Gastroesophageal sphincter (tissue), 4 donors: ENCODE data around the gene MRGPRX2. TPM values are rescaled to one million over a fixed set of nuclear protein-coding genes. Genes with fewer than 3 reads are reported as not detected.

ENCODE experiments used
- ATAC-seq: fragments of 150-250 bp; one replicate; pipeline ENCODE4 v1.9.1; 2016; ENCODE audit warnings: mild to moderate bottlenecking, moderate library complexity
- H3K27ac ChIP-seq, 4 donors: fragments of 200-600 bp; sonication (generic) in 3 of 4; 1 replicate in 3 of 4; 2 replicates in 1 of 4; pipeline ENCODE4 v1.5.1; 2016 to 2019
- H3K27me3 ChIP-seq: fragments of 200-600 bp; sonication (generic); one replicate; pipeline ENCODE4 v1.5.1; 2019
- H3K36me3 ChIP-seq, 2 donors: fragments of 200-600 bp; sonication (generic); one replicate each; pipeline ENCODE4 v1.5.1; 2019; ENCODE audit warnings: control low read depth in 1 of 2
- H3K4me1 ChIP-seq, 3 donors: fragments of 200-600 bp; sonication (generic); 1 replicate in 2 of 3; 2 replicates in 1 of 3; pipeline ENCODE4 v1.5.1; 2016 to 2019; ENCODE audit warnings: control low read depth in 2 of 3
- H3K4me3 ChIP-seq, 2 donors: fragments of 200-600 bp; sonication (generic); one replicate each; pipeline ENCODE4 v1.5.1; 2019; ENCODE audit warnings: mild to moderate bottlenecking in 1 of 2, moderate library complexity in 1 of 2
- H3K9me3 ChIP-seq, 3 donors: fragments of 200-600 bp; sonication (generic); one replicate each; pipeline ENCODE4 v1.5.1; 2017 to 2019; ENCODE audit warnings: control low read depth in 2 of 3
- EP300 ChIP-seq: sonication (generic); formaldehyde crosslinking; IDR thresholded peaks from one replicate; pipeline ENCODE4 v1.6.1; 2017; ENCODE audit warnings: antibody characterized with exemption, mild to moderate bottlenecking
- POLR2A ChIP-seq, 2 donors: fragments of 450-650 bp; IDR thresholded peaks; one replicate each; pipeline ENCODE4 v1.6.1; 2017; ENCODE audit warnings: antibody characterized with exemption in 2 of 2, mild to moderate bottlenecking in 2 of 2, moderate library complexity in 1 of 2
- POLR2AphosphoS5 ChIP-seq: sonication (generic); formaldehyde crosslinking; IDR thresholded peaks from one replicate; pipeline ENCODE4 v1.6.1; 2017; ENCODE audit warnings: antibody characterized with exemption
- WGBS, 2 donors: methylation state at CpG; one replicate each; pipeline ENCODE4 v1.1.5; 2018; ENCODE audit warnings: low coverage in 1 of 2; 5-methylcytosine and 5-hydroxymethylcytosine counted together
- total RNA-seq, 4 donors: library from RNA; depleted of rRNA; stranded (reverse); fragments of >200 nt; gene quantifications; one replicate each; pipeline ENCODE4 v1.1.0, GENCODE V29; 2016
- TF ChIP-seq, protein P1 (sequence below), 4 experiments: fragments of 200-600 bp in 2 of 4; fragments of 450-650 bp in 2 of 4; sonication (generic) in 1 of 4; IDR thresholded peaks; one replicate each; pipeline ENCODE4 v1.5.1; 2017 to 2019; ENCODE audit warnings: antibody characterized with exemption in 4 of 4, mild to moderate bottlenecking in 2 of 4, moderate library complexity in 2 of 4

Gene MRGPRX2
- total RNA-seq: under 1 TPM in 1 of 4 donors, not detected in 3; 0.67 TPM

DNA sequence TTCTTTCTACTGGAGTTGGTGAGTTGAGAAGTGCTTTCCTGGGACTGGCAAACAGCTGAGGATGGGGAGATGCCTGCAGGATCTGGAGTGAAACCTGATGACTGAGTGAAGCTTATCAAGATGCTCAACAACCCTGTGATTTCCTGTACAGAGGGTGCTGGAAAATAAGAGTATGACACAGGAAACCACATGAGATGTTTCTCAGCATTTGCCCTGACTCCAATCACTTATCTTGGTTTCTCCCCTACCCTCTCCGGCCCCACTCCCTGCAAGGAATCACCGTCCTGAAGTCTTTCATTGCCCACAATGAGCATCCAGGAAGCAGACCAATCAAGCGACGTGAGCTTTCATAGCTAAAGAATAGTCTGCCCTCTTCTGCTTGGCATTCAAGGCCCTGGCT, at the start of gene MRGPRX2:
Gene MRGPRX2 (minus strand): TSS at position 89 of the 400 bp plus-strand sequence. CDS start 4,315 bp downstream, outside the sequence.
- WGBS, 2 donors: 53 to 59% methylated on average over 3 of the region's 4 CpGs
- ATAC-seq: no peak

DNA sequence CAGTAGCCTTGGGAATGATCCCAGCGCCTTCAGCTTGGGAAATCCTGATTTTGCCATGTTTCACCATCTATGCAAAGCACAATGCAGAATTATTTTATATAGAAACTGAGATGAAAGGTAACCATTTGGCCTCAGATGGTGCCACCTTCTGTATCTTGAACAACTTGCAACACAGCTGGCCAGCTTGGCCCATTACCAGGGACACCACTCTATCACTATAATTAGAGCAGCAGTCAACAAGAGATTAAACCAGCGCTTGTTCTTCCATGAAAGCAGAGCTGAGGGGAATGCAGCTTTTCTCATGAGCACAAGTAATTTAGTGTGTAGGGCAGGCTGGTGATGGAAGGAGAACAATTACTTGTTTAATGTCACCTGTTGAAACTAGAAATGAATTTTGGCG, 49.8 kb upstream of the MRGPRX2 start:
- 69 to 81% methylated on average over 3 of the region's 3 CpGs for WGBS, 2 donors
- Histone ChIP-seq H3K36me3 (no peaks in the 10 kb centered on the region), H3K4me1 (no peaks in the 10 kb centered on the region), H3K9me3 (no peaks in the 10 kb centered on the region), H3K27me3 (peaks cover 19% of the 10 kb centered on the region), H3K27ac (no peak overlapping the region), H3K4me3 (no peak overlapping the region)
- ATAC-seq: no peak
- TF ChIP-seq POLR2A (IDR thresholded peaks at IDR 0.05): no peak
- TF ChIP-seq EP300: no peak
- TF ChIP-seq, protein P1, sequence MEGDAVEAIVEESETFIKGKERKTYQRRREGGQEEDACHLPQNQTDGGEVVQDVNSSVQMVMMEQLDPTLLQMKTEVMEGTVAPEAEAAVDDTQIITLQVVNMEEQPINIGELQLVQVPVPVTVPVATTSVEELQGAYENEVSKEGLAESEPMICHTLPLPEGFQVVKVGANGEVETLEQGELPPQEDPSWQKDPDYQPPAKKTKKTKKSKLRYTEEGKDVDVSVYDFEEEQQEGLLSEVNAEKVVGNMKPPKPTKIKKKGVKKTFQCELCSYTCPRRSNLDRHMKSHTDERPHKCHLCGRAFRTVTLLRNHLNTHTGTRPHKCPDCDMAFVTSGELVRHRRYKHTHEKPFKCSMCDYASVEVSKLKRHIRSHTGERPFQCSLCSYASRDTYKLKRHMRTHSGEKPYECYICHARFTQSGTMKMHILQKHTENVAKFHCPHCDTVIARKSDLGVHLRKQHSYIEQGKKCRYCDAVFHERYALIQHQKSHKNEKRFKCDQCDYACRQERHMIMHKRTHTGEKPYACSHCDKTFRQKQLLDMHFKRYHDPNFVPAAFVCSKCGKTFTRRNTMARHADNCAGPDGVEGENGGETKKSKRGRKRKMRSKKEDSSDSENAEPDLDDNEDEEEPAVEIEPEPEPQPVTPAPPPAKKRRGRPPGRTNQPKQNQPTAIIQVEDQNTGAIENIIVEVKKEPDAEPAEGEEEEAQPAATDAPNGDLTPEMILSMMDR (IDR thresholded peaks at IDR 0.05): no peak
- TF ChIP-seq POLR2AphosphoS5: no peak

More for the DNA sequence above, at the start of gene MRGPRX2:
- Histone ChIP-seq H3K36me3 (no peaks in the 10 kb centered on the region), H3K27me3 (peaks cover 4% of the 10 kb centered on the region), H3K9me3 (no peaks in the 10 kb centered on the region), H3K4me3 (no peak within 1 kb of the TSS), H3K27ac (no peak within 1 kb of the TSS), H3K4me1 (no peaks in the 10 kb centered on the region)
- TF ChIP-seq EP300 (no peak), POLR2A (IDR thresholded peaks at IDR 0.05) (no peak), POLR2AphosphoS5 (no peak)
- TF ChIP-seq, protein P1 (IDR thresholded peaks at IDR 0.05): no peak

DNA sequence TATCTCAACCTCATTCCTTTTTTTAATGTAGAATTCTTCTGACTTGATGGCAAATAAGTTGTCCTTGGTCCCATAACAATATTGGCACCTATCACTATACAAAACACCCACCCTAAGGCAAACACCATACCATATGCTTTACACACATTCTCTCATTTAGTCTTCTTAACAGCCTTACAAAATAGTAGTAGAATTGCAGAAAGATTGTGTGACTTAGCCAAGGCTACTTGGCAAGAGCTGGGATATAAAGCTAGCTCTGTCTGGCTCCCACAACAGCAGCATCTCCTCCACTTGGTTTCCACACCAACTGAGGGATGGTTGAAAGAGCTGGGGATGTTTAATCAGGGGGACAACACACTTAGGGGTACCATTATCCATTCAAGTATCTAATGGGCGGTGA, 46.6 kb upstream of the MRGPRX2 start:
- 100% methylated on average over 1 of the region's 1 CpG; no CpG with 5 or more reads in 1 of the 2 donors for WGBS, 2 donors
- H3K4me3 ChIP-seq: no peak overlapping the region
- no peak for ATAC-seq
- TF ChIP-seq POLR2AphosphoS5 (no peak), POLR2A (IDR thresholded peaks at IDR 0.05) (no peak), EP300 (no peak)
- TF ChIP-seq, protein P1 (IDR thresholded peaks at IDR 0.05): no peak
- no peaks in the 10 kb centered on the region for H3K36me3 ChIP-seq
- no peaks in the 10 kb centered on the region for H3K9me3 ChIP-seq
- H3K4me1 ChIP-seq: no peaks in the 10 kb centered on the region
- no peak overlapping the region for H3K27ac ChIP-seq
- H3K27me3 ChIP-seq: peaks cover 27% of the 10 kb centered on the region

DNA sequence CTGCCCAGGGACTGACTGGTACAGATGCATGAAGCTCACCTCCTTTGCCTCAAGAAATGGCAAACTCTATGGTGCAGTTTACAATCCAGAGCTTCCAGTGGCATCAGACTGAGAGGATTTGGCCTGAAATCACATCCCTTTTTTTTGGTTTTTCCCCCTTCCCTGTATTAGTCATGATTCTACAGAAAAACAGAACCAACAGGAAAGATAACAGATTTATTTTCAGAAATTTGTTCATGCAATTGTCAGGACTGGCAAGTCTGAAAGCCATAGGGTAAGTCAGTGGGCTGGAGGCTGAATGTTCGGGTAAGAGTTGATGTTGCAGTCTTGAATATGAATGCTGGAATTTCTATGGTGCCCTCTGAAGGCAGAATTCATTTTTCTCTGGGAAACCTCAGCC, 44.5 kb upstream of the MRGPRX2 start:
- no peak overlapping the region for H3K27ac ChIP-seq
- 40 to 91% methylated on average over 1 of the region's 1 CpG for WGBS, 2 donors
- H3K27me3 ChIP-seq: peaks cover 21% of the 10 kb centered on the region
- no peaks in the 10 kb centered on the region for H3K4me1 ChIP-seq
- no peak overlapping the region for H3K4me3 ChIP-seq
- TF ChIP-seq, protein P1 (IDR thresholded peaks at IDR 0.05): no peak
- TF ChIP-seq POLR2AphosphoS5: no peak
- no peak for TF ChIP-seq EP300
- no peak for TF ChIP-seq POLR2A (IDR thresholded peaks at IDR 0.05)
- ATAC-seq: no peak
- H3K36me3 ChIP-seq: no peaks in the 10 kb centered on the region
- peaks cover 0 to 9% (median 0%) of the 10 kb centered on the region in 3 donors for H3K9me3 ChIP-seq

DNA sequence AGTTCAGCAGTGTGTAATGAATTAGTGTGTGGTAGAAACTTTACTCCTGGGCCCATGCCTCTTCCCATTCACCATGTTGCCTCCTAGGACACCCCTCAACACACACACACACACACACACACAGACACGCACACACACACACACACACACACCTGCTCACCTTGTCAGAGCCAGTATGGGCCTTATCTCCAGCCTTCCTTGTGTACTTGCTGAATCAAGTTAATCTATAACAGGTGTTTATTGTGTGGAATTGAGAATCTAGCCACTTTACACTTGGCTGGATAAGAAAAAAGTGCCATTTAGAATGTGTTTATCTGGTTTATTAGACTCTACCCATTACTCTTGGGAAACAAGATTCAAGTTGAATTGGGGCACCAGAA, 42.0 kb upstream of the MRGPRX2 start:
- TF ChIP-seq EP300: no peak
- TF ChIP-seq POLR2A (IDR thresholded peaks at IDR 0.05): no peak
- no peak for TF ChIP-seq POLR2AphosphoS5
- TF ChIP-seq, protein P1 (IDR thresholded peaks at IDR 0.05): no peak
- Histone ChIP-seq H3K27me3 (peaks cover 9% of the 10 kb centered on the region), H3K27ac (no peak overlapping the region), H3K36me3 (no peaks in the 10 kb centered on the region), H3K4me1 (no peaks in the 10 kb centered on the region), H3K9me3 (peaks cover 0 to 9% (median 0%) of the 10 kb centered on the region in 3 donors), H3K4me3 (no peak overlapping the region)
- WGBS, 2 donors: 86% methylated on average over 1 of the region's 1 CpG; no CpG with 5 or more reads in 1 of the 2 donors
- no peak for ATAC-seq
